ENCODE data around the gene NDUFS3.

NDUFS3 gene

DNA sequence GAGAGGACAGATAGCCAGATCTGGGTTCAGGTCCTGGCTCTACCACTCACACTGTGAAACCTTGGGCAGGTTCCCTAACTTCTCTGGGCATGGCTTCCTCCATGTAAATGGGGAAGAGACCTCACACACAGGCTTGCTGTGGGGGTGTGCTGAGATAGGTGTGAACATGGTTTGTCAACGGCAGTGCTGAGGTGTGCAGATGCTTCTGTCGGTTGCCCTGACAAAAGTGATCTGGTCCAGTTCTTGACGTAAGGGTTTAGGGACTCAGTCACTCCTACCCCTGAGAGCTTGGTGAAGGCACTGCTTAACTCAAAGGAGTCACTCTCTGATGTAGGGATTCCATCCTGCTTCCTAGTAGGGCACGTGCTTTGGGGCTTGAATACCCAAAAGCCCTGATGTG lies 13.4 kb downstream of the NDUFS3 start:
- DNase-seq = no peak

- DNase-seq = no peak
Measured at GRCh38 chr11:47592970-47593369, 14.1 kb downstream of the NDUFS3 start.

DNA sequence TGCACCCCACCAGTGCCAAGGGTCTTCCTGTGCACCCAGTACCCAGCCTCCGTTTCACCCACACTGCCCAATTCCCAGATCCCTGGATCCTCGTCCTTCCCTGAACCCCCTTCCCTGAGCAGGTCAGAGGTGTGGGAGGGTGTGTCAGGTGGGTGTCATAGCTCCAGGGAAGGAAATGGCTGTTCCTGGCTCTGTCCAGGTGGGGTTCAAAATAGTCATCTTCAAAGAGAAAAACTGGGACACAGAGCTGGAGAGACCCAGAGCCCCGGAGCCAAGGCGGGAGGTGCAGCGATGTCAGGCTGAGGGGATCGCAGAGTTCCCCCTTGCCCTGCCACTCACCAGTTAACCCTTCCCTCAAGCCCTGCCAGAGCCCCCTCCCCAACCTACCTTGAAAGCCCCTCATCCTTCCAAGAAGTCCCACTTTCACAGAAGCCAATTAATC lies 14.6 kb downstream of the NDUFS3 start:
- DNase-seq = no peak

DNA sequence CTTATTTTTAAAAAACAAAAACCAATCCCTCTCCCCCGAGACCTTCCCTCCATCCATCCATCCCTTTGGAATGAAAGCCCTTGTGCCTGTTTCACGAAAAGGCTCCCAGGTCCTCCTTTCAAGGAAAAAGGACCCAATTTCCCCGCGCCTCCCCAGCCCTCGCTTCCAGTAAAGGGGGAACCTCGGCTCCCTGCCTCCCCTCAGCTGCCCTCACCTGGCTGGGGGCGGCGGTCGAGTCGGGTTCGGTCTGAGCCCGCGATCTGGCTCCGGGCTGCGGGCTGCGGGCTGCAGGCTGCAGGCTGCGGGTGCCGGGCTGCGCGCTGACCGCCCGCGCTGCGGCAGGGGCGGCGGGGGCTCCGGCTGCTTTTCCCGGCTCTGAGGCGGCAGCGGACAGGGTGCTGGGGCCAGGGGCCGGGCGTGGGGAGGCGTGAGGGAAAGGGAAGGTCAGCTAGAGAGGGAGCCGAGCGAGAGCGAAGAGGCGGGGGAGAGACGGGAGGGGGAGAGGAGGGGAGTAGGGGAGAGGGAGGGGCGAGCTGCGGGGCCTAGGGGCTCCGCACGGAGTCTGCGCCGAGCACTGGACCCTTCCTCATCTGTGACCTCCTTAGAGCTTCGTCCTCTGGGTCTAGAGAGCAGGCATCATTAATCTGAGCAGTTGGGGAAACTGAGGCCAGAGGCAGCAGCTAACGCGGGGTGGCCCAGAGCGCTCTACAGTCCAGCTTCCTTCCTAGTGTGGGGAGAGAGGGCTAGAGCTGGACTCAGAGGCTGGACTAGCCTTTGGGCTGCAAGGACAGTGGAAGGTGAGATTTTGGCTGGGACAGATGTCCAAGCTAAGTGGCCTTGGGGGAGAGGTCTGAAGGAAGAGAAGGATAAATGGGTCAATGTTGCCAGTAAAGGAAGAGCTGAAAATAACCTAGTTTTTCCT lies 15.3 kb downstream of the NDUFS3 start, which contains the start of gene C1QTNF4:
Gene C1QTNF4 (minus strand): TSS at position 478 of the 922 bp plus-strand sequence. CDS start 3,601 bp downstream, outside the sequence.
- no peak for DNase-seq

DNA sequence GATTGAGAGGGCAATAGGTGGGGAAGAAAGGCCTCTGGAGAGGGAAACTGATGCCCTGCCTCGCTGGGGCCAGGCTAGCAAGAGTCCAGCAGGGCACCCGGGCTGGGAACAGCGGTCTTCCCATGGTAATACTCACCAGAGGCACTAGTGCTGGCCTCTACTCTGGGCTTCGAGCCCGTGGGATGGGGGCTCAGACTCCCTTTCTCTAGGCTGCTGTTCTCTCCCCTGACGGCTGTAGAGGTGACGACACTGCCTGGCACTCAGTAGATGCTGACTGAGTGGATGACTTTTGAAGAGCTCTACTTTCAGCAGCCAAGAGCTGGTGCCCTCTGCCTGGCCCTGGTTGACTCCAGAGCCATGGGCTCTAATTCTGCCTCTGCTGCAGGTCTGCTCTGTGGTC lies 16.2 kb downstream of the NDUFS3 start:
- no peak for DNase-seq

DNA sequence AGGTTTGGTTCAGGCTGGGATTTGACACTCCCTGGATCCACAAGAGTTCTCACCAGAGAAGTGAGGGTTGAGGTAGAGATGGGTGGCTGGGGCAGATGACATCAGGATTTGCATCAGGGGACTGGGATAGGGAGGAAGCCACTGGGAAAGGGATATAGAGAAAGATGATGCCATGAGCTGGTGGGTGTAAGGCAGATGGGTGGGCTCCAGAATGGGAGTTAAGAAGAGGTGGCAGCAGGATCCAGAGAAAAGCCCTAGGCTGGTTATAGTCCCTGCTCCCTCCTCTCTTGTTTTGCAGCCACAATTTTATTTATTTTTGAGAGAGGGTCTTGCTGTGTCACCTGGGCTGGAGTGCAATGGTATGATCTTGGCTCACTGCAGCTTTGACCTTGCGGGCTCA lies 17.1 kb downstream of the NDUFS3 start:
- DNase-seq = no peak

DNA sequence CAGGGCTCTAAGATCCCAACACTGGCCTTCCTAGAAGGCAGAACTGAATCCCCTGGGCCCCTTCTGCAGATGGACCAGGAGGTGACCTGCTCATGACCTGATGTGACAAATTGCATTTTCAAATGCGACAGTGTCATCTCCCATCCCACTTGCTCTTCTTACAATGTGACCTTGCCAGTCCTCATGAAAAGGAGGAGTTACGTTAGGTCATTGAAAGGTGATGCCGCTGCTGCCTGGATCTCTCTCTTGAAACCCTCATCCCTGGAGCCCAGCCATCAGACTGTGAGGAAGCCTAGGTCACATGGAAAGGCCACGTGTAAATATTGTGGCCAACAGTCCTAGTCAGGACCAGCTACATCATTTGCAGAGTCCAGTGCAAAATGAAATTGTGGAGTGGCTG lies 21.0 kb downstream of the NDUFS3 start:
- no peak for DNase-seq

GRCh38 chr11:47603295-47603694 lies 24.4 kb downstream of the NDUFS3 start:
- DNase-seq = no peak

DNA sequence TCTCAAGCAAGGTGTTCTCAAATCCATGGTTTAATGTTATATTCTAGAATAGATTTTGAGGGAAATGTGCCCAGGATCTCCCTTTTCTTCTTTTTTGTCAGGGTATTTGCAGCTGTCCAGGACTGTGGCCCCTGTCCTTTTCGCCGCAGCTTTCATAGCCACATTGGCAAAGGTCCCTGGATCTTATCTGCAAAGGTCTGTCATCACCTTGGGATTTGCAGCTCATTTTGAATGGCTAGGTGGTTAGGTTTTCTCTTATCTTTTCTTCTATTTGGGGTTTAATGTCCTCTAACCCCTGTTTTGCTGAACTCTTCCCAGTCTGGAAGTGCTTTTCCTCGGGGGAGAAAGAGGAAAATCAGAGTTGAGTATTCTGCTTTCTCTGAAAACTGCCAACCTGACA lies 27.0 kb downstream of the NDUFS3 start:
- no peak for DNase-seq

- no peak for DNase-seq
Measured at GRCh38 chr11:47606731-47607130, 27.9 kb downstream of the NDUFS3 start.

DNA sequence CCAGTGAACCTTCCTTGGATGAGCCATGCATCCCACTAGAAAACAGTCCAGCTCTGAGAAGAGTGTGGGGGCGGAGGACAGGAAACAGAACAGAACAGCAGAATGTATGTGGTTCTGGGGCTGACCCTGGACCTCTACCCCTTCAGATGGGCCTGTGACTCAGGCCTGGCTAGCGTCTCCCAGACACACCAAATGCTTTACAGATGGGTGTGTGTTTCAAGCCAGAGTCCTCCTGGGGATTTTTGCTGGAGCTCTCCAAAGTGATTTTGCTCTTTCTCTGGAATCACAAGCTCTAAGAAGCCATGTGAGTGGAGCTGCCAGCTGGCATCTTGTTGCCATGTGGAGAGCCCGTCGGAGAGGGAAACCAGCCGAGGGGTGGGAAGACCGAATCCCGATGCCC lies 28.5 kb downstream of the NDUFS3 start:
- no peak for DNase-seq

GRCh38 chr11:47609675-47610074 lies 30.8 kb downstream of the NDUFS3 start:
- no peak for DNase-seq

GRCh38 chr11:47611348-47611794 lies 32.5 kb downstream of the NDUFS3 start:
- no peak for DNase-seq

DNA sequence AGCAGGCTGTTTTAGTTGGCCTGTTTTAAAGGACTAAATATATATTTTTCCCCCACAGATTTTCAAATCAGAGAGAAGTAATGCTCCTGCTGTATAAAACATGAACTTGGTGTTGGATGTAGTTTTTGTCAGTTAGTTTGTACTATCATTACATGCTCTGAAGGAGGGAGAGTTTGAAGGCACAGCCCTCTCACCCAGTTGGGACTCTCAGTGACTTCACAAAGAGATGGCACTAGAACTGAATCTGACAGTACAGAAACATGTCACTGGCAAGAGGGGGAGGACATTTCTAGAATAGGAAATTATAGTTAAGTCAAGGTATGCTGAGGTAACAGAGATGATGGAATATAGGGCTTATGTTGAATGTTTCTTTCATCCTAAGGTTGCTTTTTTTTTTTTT lies 36.4 kb downstream of the NDUFS3 start:
- no peak for DNase-seq

DNA sequence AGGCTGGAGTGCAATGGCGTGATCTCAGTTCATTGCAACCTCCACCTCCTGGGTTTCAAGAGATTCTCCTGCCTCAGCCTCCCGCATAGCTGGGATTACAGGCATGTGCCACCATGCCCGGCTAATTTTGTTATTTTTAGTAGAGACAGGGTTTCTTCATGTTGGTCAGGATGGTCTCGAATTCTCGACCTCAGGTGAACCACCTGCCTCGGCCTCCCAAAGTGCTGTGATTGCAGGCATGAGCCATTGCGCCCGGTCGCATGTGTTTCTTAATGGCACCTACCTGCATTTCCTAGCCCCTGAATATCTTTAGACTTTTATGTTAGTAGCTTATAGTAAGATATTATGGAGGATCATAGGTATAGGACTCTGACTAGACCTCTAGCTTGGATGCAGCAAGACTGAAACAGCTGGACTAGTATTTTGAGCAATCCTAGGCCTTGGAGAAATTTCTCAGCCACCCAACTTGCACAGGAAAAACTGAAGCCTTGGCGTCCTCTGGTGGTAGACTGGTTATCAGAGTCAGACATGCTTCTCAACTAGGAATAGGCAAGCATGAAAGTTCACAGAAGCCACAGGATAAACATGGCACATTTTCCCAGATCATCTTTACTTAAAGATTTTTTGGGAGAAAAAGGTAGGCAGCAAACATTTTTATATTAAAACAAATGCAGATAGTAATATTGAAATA lies 38.0 kb downstream of the NDUFS3 start:
- DNase-seq = no peak

- DNase-seq = no peak
Measured at GRCh38 chr11:47617417-47617809, 38.5 kb downstream of the NDUFS3 start.

GRCh38 chr11:47620836-47621378 lies 42.0 kb downstream of the NDUFS3 start:
- no peak for DNase-seq

DNA sequence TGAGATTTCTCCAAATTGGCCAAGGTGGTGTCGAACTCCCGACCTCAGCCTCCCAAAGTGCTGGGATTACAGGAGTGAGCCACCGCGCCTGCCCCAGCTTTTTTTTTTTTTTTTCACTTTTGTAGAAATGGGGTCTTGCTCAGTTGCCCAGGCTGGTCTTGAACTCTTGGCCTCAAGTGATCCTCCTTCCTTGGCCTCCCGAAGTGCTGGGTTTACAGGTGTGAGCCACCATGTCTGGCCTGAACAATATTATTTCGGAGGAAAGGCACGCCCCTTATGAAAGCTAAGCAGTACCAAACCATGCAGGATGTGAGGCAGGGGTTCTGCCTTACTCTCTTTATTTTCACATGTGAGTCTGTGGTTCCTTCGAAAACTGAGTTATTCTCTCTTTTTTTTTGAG lies 47.4 kb downstream of the NDUFS3 start:
- no peak for DNase-seq

DNA sequence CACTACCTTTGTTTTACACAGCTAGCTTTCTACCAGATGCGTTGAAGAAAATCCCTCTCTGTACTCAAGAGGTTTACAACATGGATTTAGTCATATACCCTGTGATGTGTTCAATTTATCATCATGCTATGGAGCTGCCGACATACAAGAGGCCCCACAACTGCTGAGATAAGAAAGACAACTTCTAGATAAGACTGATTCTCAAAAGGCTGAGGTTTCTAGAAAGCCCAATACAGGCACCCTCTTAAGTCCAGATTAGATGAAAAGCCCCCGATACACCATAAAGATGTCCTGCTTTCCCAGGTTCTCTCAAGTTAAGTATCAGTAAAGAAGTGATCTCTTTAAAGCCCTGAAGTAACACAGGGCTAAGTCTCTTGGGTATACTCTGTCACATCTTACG lies 49.2 kb downstream of the NDUFS3 start:
- DNase-seq = no peak

DNA sequence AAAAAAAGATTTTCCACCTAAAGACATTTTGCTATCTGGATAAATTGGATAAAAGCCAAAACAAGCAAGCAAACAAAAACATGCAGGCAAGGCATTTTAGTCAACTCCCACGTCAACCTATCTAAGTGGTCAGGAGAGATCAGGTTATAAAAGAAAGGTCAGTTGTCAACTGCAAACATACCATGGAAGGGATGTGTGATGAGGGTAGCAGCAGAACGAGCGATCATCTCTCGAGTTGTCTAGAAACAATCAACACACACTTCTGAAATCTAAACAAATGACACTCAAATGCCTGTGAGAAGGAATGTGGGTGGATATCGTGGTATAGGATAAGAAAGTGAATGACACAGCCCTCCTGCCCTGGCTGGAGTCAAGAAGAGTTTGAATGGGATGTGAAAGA lies 52.6 kb downstream of the NDUFS3 start:
- DNase-seq = no peak
